HG02885 (cell line): ENCODE results near the gene STPG4.
A peak's percentile ranks its signal among the peaks of the same experiment; 100 is the strongest.

Experiments
- ATAC-seq: cut with Tn5 transposase; IDR thresholded peaks from one replicate; pipeline ENCODE4 v1.9.1; 2021; ENCODE audit warnings: mild to moderate bottlenecking; ENCODE audit not compliant: unreplicated experiment, poor library complexity

The STPG4 gene

GRCh38 chr2:47039913-47040562 is 115.1 kb downstream of the STPG4 start:
- no peak for ATAC-seq

GRCh38 chr2:47039489-47039870 is 115.6 kb downstream of the STPG4 start:
- ATAC-seq = no peak

GRCh38 chr2:47038656-47039488 is 116.2 kb downstream of the STPG4 start:
- ATAC-seq = peak; percentile 35

GRCh38 chr2:47037678-47038077 is 117.4 kb downstream of the STPG4 start:
- ATAC-seq = no peak
